ENCODE data around the gene SYMPK. TPM values are rescaled to one million over a fixed set of nuclear protein-coding genes. Genes with fewer than 3 reads are reported as not detected.
A peak's percentile ranks its signal among the peaks of the same experiment; 100 is the strongest.

The SYMPK gene
- total RNA-seq, 1 experiment from 2014 or later = 85.5 TPM

- intact Hi-C loops (cut with micrococcal nuclease; ENCODE audit: unreplicated experiment) = no loop called here
- Histone ChIP-seq H3K27ac (ENCODE audit: low read depth, low read length, poor library complexity, severe bottlenecking) (no peak overlapping the region), H3K36me3 (ENCODE audit: insufficient read depth, low read length, poor library complexity, severe bottlenecking) (no peaks in the 10 kb centered on the region), H3K4me1 (ENCODE audit: insufficient read depth, low read length, poor library complexity, severe bottlenecking) (peaks cover 4% of the 10 kb centered on the region), H3K27me3 (replicated peaks; ENCODE audit: insufficient read depth, low read depth, low read length, poor library complexity) (no peaks in the 10 kb centered on the region), H3K4me3 (ENCODE audit: low read depth, low read length, poor library complexity, severe bottlenecking) (no peak overlapping the region), H3K9me3 (ENCODE audit: low read depth, low read length, poor library complexity, severe bottlenecking) (no peaks in the 10 kb centered on the region)
- peak; percentile 75 for DNase-seq (ENCODE audit: low spot score)
- ChIA-PET CTCF (interaction anchor here (0.6 to 1.8 kb wide), 4 partner anchors 11 to 242 kb away, joined by 3 to 17 read pairs (median 8); partner anchors contain the start of gene SIX5), POLR2A (ENCODE audit: low non-redundant PET) (interaction anchor here (0.7 kb wide), 2 partner anchors 12 to 122 kb away, joined by 4 to 5 read pairs; no protein-coding TSS in a partner anchor)
- TF ChIP-seq EZH2 (IDR thresholded peaks at IDR 0.05; ENCODE audit: borderline replicate concordance, low read depth, low read length, poor library complexity, severe bottlenecking) = no peak
- TF ChIP-seq CTCF (conservative IDR thresholded peaks at IDR 0.05; ENCODE audit: low read depth, low read length) = peak; percentile 83
- BruUV-seq (replicated peaks) = no TSS peak
Measured at GRCh38 chr19:45798995-45799517, 63.9 kb downstream of the SYMPK start.

DNA sequence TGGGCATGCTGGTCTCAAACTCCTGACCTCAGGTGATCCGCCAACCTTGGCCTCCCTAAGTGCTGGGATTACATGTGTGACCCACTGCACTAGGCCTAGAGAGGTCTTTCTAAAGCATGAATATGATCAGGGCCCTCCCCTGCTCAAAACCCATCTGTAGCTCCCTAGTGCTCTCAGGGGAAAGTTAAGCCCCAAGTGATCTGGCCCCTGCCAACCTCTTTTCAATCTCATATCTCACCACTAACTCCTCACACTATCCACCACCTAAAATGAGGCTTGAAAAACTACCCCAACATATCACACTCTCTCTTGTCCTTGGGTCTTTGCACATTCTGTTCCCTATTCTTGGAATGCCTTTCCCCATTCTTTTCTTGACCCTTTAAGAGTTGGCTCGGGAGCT lies 68.3 kb downstream of the SYMPK start:
- H3K27me3 ChIP-seq (replicated peaks; ENCODE audit: insufficient read depth, low read depth, low read length, poor library complexity) = no peaks in the 10 kb centered on the region
- peaks cover 10% of the 10 kb centered on the region for H3K36me3 ChIP-seq (ENCODE audit: insufficient read depth, low read length, poor library complexity, severe bottlenecking)
- no peak for DNase-seq (ENCODE audit: low spot score)
- intact Hi-C loops (cut with micrococcal nuclease; ENCODE audit: unreplicated experiment) = no loop called here
- H3K27ac ChIP-seq (ENCODE audit: low read depth, low read length, poor library complexity, severe bottlenecking) = no peak overlapping the region
- no peaks in the 10 kb centered on the region for H3K9me3 ChIP-seq (ENCODE audit: low read depth, low read length, poor library complexity, severe bottlenecking)
- H3K4me1 ChIP-seq (ENCODE audit: insufficient read depth, low read length, poor library complexity, severe bottlenecking) = peaks cover 6% of the 10 kb centered on the region
- ChIA-PET POLR2A (ENCODE audit: low non-redundant PET) (no interaction called here), CTCF (no interaction called here)
- TF ChIP-seq CTCF (conservative IDR thresholded peaks at IDR 0.05; ENCODE audit: low read depth, low read length) = no peak
- no peak for TF ChIP-seq EZH2 (IDR thresholded peaks at IDR 0.05; ENCODE audit: borderline replicate concordance, low read depth, low read length, poor library complexity, severe bottlenecking)
- no peak overlapping the region for H3K4me3 ChIP-seq (ENCODE audit: low read depth, low read length, poor library complexity, severe bottlenecking)
- BruUV-seq (replicated peaks) = no TSS peak

DNA sequence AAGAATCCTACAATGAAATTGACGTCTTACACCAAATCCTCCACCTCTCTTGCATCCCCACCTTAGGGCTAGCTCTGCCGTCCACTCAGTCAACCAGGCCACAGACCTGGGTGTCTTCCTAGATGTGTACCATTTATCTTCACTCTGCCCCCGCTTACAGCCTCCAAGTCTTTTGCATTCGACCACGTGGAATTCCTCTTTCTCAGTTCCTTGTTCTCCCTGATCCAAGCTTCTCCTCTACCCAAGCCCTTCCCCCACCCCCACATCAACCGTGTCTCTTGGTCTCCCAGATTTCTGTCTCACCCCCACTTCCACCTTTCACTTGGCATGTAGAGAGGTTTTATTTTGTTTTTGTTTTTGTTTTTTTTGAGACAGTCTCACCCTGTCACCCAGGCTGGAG lies 69.1 kb downstream of the SYMPK start:
- DNase-seq (ENCODE audit: low spot score) = no peak
- Histone ChIP-seq H3K9me3 (ENCODE audit: low read depth, low read length, poor library complexity, severe bottlenecking) (no peaks in the 10 kb centered on the region), H3K27ac (ENCODE audit: low read depth, low read length, poor library complexity, severe bottlenecking) (peak overlapping the region; percentile 1), H3K27me3 (replicated peaks; ENCODE audit: insufficient read depth, low read depth, low read length, poor library complexity) (no peaks in the 10 kb centered on the region), H3K36me3 (ENCODE audit: insufficient read depth, low read length, poor library complexity, severe bottlenecking) (peaks cover 18% of the 10 kb centered on the region), H3K4me1 (ENCODE audit: insufficient read depth, low read length, poor library complexity, severe bottlenecking) (peaks cover 6% of the 10 kb centered on the region), H3K4me3 (ENCODE audit: low read depth, low read length, poor library complexity, severe bottlenecking) (no peak overlapping the region)
- ChIA-PET CTCF (interaction anchor here (1.4 kb wide), 1 partner anchor 23 kb away, joined by 17 read pairs; no protein-coding TSS in a partner anchor), POLR2A (ENCODE audit: low non-redundant PET) (no interaction called here)
- intact Hi-C loops (cut with micrococcal nuclease; ENCODE audit: unreplicated experiment) = no loop called here
- BruUV-seq (replicated peaks) = no TSS peak
- no peak for TF ChIP-seq EZH2 (IDR thresholded peaks at IDR 0.05; ENCODE audit: borderline replicate concordance, low read depth, low read length, poor library complexity, severe bottlenecking)
- no peak for TF ChIP-seq CTCF (conservative IDR thresholded peaks at IDR 0.05; ENCODE audit: low read depth, low read length)

Measured in A673 (cell line).